Measurements from ENCODE around the gene PCLO. TPM values are rescaled to one million over a fixed set of nuclear protein-coding genes. Genes with fewer than 3 reads are reported as not detected.

Gene PCLO
- polyA plus RNA-seq, 2 of the 4 experiments (the other 2 are of a cell fraction): 0.41 to 1.1 TPM

GRCh38 chr7:83130191-83130590, 32.5 kb downstream of the PCLO start (continued):
- TF ChIP-seq ATOH8 (CRISPR knock-in tag; IDR thresholded peaks at IDR 0.05; ENCODE audit: low read depth) (no peak), MAFK (IDR thresholded peaks at IDR 0.05; ENCODE audit: partially characterized antibody) (no peak), ZSCAN20 (CRISPR knock-in tag; IDR thresholded peaks at IDR 0.05) (no peak), ZNF302 (CRISPR knock-in tag; IDR thresholded peaks at IDR 0.05) (no peak), HDAC2 (IDR thresholded peaks at IDR 0.05) (no peak)

- DNase-seq (ENCODE audit: low read depth in 1 of 2, low spot score in 1 of 2): no peak
- Histone ChIP-seq H3K27ac (no peak overlapping the region), H3K4me2 (no peak overlapping the region), H3K4me3 (no peak overlapping the region), H3K4me1 (no peaks in the 10 kb centered on the region), H3K9me3 (peaks cover 9% of the 10 kb centered on the region; the same call in 2 of the 3 replicates)
- 17% methylated on average over 2 of the region's 2 CpGs for WGBS (ENCODE audit: missing lambda C conversion rate)
- no peak for ATAC-seq
- FAIRE-seq: no peak
- ChIA-PET POLR2A (no interaction called here), CTCF (interaction anchor here (0.7 kb wide), 1 partner anchor 1751 kb away, joined by 3 read pairs; no protein-coding TSS in a partner anchor)
- no peak for TF ChIP-seq MAFK (IDR thresholded peaks at IDR 0.05; ENCODE audit: partially characterized antibody)
These were observed 43.2 kb downstream of the PCLO start for GRCh38 chr7:83119494-83119893.

DNA sequence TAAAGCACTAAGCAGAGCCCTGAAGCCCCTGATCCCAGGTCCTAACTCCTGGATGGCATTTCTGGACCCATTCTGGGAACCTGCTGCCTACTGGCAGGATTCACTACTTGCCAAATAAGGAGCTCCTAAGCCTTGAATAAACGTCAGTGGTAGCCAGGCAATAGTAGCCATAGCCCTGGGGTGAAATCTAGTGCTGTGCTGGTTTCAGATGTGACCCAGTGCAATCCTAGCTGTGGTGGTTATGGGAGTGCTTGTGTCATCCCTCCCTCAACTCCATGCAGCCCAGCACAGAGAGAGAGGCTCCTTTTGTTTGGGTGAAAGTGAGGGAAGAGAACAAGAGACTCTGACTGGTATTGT, 43.7 kb downstream of the PCLO start:
- no peak for ATAC-seq
- no peak for DNase-seq (ENCODE audit: low read depth in 1 of 2, low spot score in 1 of 2)
- H3K4me3 ChIP-seq: no peak overlapping the region
- ChIA-PET POLR2A (no interaction called here), CTCF (interaction anchor here (0.7 kb wide), 1 partner anchor 1751 kb away, joined by 3 read pairs; no protein-coding TSS in a partner anchor)
- TF ChIP-seq RFX5 (IDR thresholded peaks at IDR 0.05): no peak
- TF ChIP-seq TP53 (CRISPR knock-in tag; IDR thresholded peaks at IDR 0.05): no peak
- no peak for TF ChIP-seq HOXB5 (CRISPR knock-in tag; IDR thresholded peaks at IDR 0.05)
- no peak for TF ChIP-seq JUNB (IDR thresholded peaks at IDR 0.05)
- TF ChIP-seq BHLHE40 (IDR thresholded peaks at IDR 0.05; ENCODE audit: low read depth, low read length): no peak
- no peak for TF ChIP-seq SMC3 (IDR thresholded peaks at IDR 0.05)
- TF ChIP-seq MYC (IDR thresholded peaks at IDR 0.05; ENCODE audit: borderline replicate concordance, low read length): no peak
- no peak for TF ChIP-seq NPAS2 (CRISPR knock-in tag; IDR thresholded peaks at IDR 0.05; ENCODE audit: borderline replicate concordance)
- TF ChIP-seq FOSL2 (IDR thresholded peaks at IDR 0.05): no peak
- TF ChIP-seq FOSL2 (CRISPR knock-in tag; IDR thresholded peaks at IDR 0.05): no peak
- TF ChIP-seq CEBPB (IDR thresholded peaks at IDR 0.05): no peak
- no peak for TF ChIP-seq HEYL (CRISPR knock-in tag; IDR thresholded peaks at IDR 0.05)
- no peak for TF ChIP-seq ZSCAN20 (CRISPR knock-in tag; IDR thresholded peaks at IDR 0.05)
- no peak for TF ChIP-seq EHF (CRISPR knock-in tag; IDR thresholded peaks at IDR 0.05)
- TF ChIP-seq POLR2AphosphoS2 (conservative IDR thresholded peaks at IDR 0.05; ENCODE audit: low read length): no peak
- 27% methylated on average over 1 of the region's 1 CpG for WGBS (ENCODE audit: missing lambda C conversion rate)
- H3K9me3 ChIP-seq: peaks cover 9% of the 10 kb centered on the region; the same call in 2 of the 3 replicates
- H3K4me2 ChIP-seq: no peak overlapping the region
- no peaks in the 10 kb centered on the region for H3K4me1 ChIP-seq
- FAIRE-seq: no peak
- H3K27ac ChIP-seq: no peak overlapping the region

GRCh38 chr7:83118347-83119025, 44.2 kb downstream of the PCLO start:
- Histone ChIP-seq H3K4me3 (no peak overlapping the region), H3K4me2 (no peak overlapping the region), H3K4me1 (no peaks in the 10 kb centered on the region), H3K27ac (no peak overlapping the region), H3K9me3 (peaks cover 9% of the 10 kb centered on the region; the same call in 2 of the 3 replicates)
- CTCF ChIA-PET: no interaction called here
- ATAC-seq (no peak), DNase-seq (ENCODE audit: low read depth in 1 of 2, low spot score in 1 of 2) (no peak), FAIRE-seq (no peak)
- POLR2A ChIA-PET: no interaction called here
- WGBS (ENCODE audit: missing lambda C conversion rate): 66% methylated on average over 3 of the region's 3 CpGs
- TF ChIP-seq PBX3 (IDR thresholded peaks at IDR 0.05) (no peak), ATOH8 (CRISPR knock-in tag; IDR thresholded peaks at IDR 0.05; ENCODE audit: low read depth) (no peak), CEBPB (IDR thresholded peaks at IDR 0.05) (no peak), EHF (CRISPR knock-in tag; IDR thresholded peaks at IDR 0.05) (no peak), MAZ (IDR thresholded peaks at IDR 0.05; ENCODE audit: borderline replicate concordance, low read depth, low read length) (no peak), FOSB (CRISPR knock-in tag; IDR thresholded peaks at IDR 0.05) (no peak), RARB (CRISPR knock-in tag; IDR thresholded peaks at IDR 0.05) (no peak), POLR2A (IDR thresholded peaks at IDR 0.05; ENCODE audit: low read length) (no peak)

Data from A549 (cell line).